DMS114 treated with DMSO at 0.1 percent for 48 hours (cell line): ENCODE measurements around the gene KRT86.

Experiments
- DNase-seq: peaks from one replicate; lab custom pipeline; 2025; ENCODE audit not compliant: unreplicated experiment; lab: John Stamatoyannopoulos, UW

The KRT86 gene

DNA sequence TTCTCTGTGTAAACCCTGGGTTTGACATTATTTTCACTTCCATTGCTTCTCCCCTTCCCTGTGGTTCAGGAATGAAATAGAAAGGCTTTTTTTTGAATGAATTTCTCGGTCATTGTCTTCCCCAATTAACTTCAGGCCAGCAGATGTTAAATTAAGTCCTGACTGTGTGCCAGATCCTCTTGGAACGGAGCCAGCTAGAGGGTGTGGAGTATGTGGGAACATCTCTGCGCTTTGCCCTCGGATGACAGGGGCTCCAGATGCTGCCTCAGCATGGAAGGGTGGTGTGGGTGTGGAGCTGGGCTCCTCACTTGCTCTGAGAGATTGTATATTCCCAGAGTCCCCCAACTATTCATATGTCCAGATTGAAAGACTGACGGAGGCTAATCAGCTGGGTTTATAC is 79.8 kb downstream of the KRT86 start:
- no peak for DNase-seq

DNA sequence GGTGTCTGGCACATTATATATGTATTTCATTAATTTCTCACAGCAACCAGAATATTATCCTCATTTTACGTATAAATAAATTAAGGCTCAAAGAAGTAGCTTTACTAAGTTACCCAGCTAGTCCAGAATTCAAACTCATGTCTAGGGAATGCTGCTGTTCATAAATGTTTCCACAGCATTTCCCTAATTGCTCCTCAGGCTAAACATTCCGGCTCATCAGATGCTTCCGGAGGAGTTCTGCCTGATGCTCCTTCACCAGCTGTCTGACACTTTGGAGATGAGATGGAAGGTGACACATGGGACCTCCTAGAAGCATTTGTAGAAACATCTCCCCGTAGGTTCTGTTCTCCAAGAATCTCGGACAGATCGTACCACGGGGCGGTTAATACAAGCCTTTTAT is 80.7 kb downstream of the KRT86 start:
- DNase-seq = no peak

- no peak for DNase-seq
Observed at GRCh38 chr12:52356031-52356761, 81.8 kb downstream of the KRT86 start.

GRCh38 chr12:52356762-52357580 is 82.5 kb downstream of the KRT86 start:
- DNase-seq = no peak
